Measurements from ENCODE around the gene EFNA5. TPM values are rescaled to one million over a fixed set of nuclear protein-coding genes. Genes with fewer than 3 reads are reported as not detected.
A peak's percentile ranks its signal among the peaks of the same experiment; 100 is the strongest.

The EFNA5 gene
- total RNA-seq, 1 experiment from 2014 or later = 51.2 TPM

GRCh38 chr5:107663697-107664096 lies 7.0 kb downstream of the EFNA5 start:
- Mint-ChIP-seq H3K9me3 (ENCODE audit: unreplicated experiment) (no peaks in the 10 kb centered on the region), H3K4me1 (ENCODE audit: insufficient read depth, unreplicated experiment) (peaks cover 26% of the 10 kb centered on the region), H3K4me3 (ENCODE audit: unreplicated experiment) (no peak overlapping the region), H3K27ac (ENCODE audit: low read depth, unreplicated experiment) (no peak overlapping the region), H3K36me3 (ENCODE audit: insufficient read depth, unreplicated experiment) (peaks cover 20% of the 10 kb centered on the region), H3K27me3 (ENCODE audit: insufficient read depth, unreplicated experiment) (no peaks in the 10 kb centered on the region)
- POLR2A ChIA-PET = interaction anchor here (0.7 to 3.1 kb wide), 9 partner anchors 8 to 539 kb away, joined by 3 to 31 read pairs (median 4); no protein-coding TSS in a partner anchor
- BruUV-seq (replicated peaks) = no TSS peak
- intact Hi-C loops (cut with micrococcal nuclease) = no loop called here
- no peak for DNase-seq (ENCODE audit: unreplicated experiment)
- TF ChIP-seq CTCF (IDR thresholded peaks at IDR 0.05; ENCODE audit: unreplicated experiment) = no peak
- CTCF ChIA-PET = interaction anchor here (0.6 to 2.7 kb wide), 5 partner anchors 10 to 1264 kb away, joined by 3 to 9 read pairs (median 4); no protein-coding TSS in a partner anchor

GRCh38 chr5:107661650-107662044 lies 9.1 kb downstream of the EFNA5 start:
- H3K9me3 Mint-ChIP-seq (ENCODE audit: unreplicated experiment) = no peaks in the 10 kb centered on the region
- DNase-seq (ENCODE audit: unreplicated experiment) = no peak
- H3K4me1 Mint-ChIP-seq (ENCODE audit: insufficient read depth, unreplicated experiment) = peaks cover 26% of the 10 kb centered on the region
- ChIA-PET CTCF (interaction anchor here (0.6 to 2.7 kb wide), 3 partner anchors 18 to 90 kb away, joined by 3 to 9 read pairs (median 4); no protein-coding TSS in a partner anchor), POLR2A (interaction anchor here (1.0 to 2.4 kb wide), 5 partner anchors 9 to 91 kb away, joined by 3 to 8 read pairs (median 4); no protein-coding TSS in a partner anchor)
- no peaks in the 10 kb centered on the region for H3K27me3 Mint-ChIP-seq (ENCODE audit: insufficient read depth, unreplicated experiment)
- H3K27ac Mint-ChIP-seq (ENCODE audit: low read depth, unreplicated experiment) = peak overlapping the region; percentile 7
- TF ChIP-seq CTCF (IDR thresholded peaks at IDR 0.05; ENCODE audit: unreplicated experiment) = no peak
- H3K36me3 Mint-ChIP-seq (ENCODE audit: insufficient read depth, unreplicated experiment) = peaks cover 25% of the 10 kb centered on the region
- no peak overlapping the region for H3K4me3 Mint-ChIP-seq (ENCODE audit: unreplicated experiment)
- intact Hi-C loops (cut with micrococcal nuclease) = no loop called here
- BruUV-seq (replicated peaks) = no TSS peak

GRCh38 chr5:107661038-107661649 lies 9.6 kb downstream of the EFNA5 start:
- ChIA-PET POLR2A (interaction anchor here (0.7 to 2.4 kb wide), 11 partner anchors 9 to 233 kb away, joined by 3 to 9 read pairs (median 4); partner anchors contain the start of gene EFNA5), CTCF (interaction anchor here (0.6 to 1.3 kb wide), 3 partner anchors 17 to 253 kb away, joined by 3 to 4 read pairs (median 3); no protein-coding TSS in a partner anchor)
- Mint-ChIP-seq H3K27ac (ENCODE audit: low read depth, unreplicated experiment) (peak overlapping the region; percentile 7), H3K4me3 (ENCODE audit: unreplicated experiment) (no peak overlapping the region), H3K9me3 (ENCODE audit: unreplicated experiment) (no peaks in the 10 kb centered on the region), H3K27me3 (ENCODE audit: insufficient read depth, unreplicated experiment) (no peaks in the 10 kb centered on the region), H3K4me1 (ENCODE audit: insufficient read depth, unreplicated experiment) (peaks cover 27% of the 10 kb centered on the region), H3K36me3 (ENCODE audit: insufficient read depth, unreplicated experiment) (peaks cover 25% of the 10 kb centered on the region)
- no TSS peak for BruUV-seq (replicated peaks)
- TF ChIP-seq CTCF (IDR thresholded peaks at IDR 0.05; ENCODE audit: unreplicated experiment) = no peak
- intact Hi-C loops (cut with micrococcal nuclease) = no loop called here
- no peak for DNase-seq (ENCODE audit: unreplicated experiment)

- no peaks in the 10 kb centered on the region for H3K9me3 Mint-ChIP-seq (ENCODE audit: unreplicated experiment)
- H3K36me3 Mint-ChIP-seq (ENCODE audit: insufficient read depth, unreplicated experiment) = peaks cover 15% of the 10 kb centered on the region
- no TSS peak for BruUV-seq (replicated peaks)
- no peak overlapping the region for H3K4me3 Mint-ChIP-seq (ENCODE audit: unreplicated experiment)
- no peaks in the 10 kb centered on the region for H3K27me3 Mint-ChIP-seq (ENCODE audit: insufficient read depth, unreplicated experiment)
- CTCF ChIA-PET = no interaction called here
- intact Hi-C loops (cut with micrococcal nuclease) = no loop called here
- TF ChIP-seq CTCF (IDR thresholded peaks at IDR 0.05; ENCODE audit: unreplicated experiment) = no peak
- H3K27ac Mint-ChIP-seq (ENCODE audit: low read depth, unreplicated experiment) = no peak overlapping the region
- peaks cover 33% of the 10 kb centered on the region for H3K4me1 Mint-ChIP-seq (ENCODE audit: insufficient read depth, unreplicated experiment)
- no peak for DNase-seq (ENCODE audit: unreplicated experiment)
- POLR2A ChIA-PET = interaction anchor here (1.6 to 1.9 kb wide), 2 partner anchors 10 to 88 kb away, joined by 3 to 7 read pairs; no protein-coding TSS in a partner anchor
Observed at GRCh38 chr5:107658528-107658927, 12.2 kb downstream of the EFNA5 start.

All from MCF 10A (cell line).